ENCODE measurements around the gene TOMM5.
"Not testable (repeated sequence)": the region's sequence is repeated elsewhere in the genome, so short reads cannot be mapped to it uniquely, and the experiment has no call there.

Gene TOMM5

GRCh38 chr9:37609735-37610397 lies 17.5 kb upstream of the TOMM5 start:
- DNase-seq = no peak

DNA sequence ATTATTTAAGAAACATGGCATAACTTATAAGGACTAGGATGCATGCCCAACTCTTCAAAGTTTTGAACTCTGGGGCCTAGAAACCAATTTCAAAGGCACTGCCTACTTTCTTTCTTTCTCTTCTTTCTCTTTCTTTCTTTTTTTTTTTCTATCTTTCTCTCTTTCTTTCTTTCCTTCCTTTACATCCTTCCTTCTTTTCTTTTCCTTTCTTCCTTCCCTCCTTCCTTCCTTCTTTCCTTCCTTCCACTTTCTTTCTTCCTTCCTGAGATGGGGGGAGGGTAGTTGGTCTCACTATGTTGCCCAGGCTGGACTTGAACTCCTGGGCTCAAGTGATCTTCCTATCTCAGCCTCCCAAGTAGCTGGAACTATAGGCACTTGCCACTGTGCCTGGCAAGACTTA lies 15.9 kb upstream of the TOMM5 start:
- DNase-seq = no peak

DNA sequence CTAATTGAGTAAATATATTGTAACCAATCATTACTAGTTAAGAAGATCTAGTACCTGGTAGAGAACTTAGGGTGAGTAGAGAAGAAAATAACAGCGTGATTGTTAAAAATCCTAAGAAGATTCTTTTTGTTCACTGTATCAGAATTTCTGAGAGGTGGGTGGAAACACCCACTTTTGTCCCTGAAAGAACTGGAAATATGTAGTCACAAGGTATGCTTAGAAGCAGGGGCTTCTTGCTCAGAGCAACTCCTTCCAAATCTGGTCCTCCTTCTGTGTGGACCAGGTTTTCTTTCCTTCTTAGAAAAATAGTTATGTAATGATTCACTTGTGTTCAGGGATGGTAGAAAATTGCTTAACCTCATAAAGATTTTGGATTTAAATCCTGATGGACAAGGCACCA lies 11.9 kb upstream of the TOMM5 start:
- no peak for DNase-seq

DNA sequence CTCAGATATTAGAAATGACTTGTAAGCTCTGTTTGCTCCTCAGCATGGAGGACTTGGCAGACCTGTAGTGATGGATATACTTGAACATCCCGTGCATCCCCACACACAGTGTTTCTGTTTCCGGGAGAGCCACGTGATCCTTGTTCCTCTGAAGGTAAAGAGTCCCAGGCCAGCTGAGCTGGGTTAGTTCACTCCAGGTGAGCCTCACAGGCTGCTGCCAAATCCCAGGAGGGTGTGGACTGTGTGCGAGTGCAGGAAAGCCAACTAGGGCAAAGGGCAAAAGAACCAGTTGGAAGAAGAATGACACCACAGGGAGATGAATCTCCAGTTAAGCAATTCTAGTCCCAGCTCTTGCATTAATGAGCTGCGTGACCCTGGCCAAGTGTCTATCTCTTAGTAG lies 10.4 kb upstream of the TOMM5 start:
- DNase-seq = no peak

GRCh38 chr9:37602061-37602460 lies 9.7 kb upstream of the TOMM5 start:
- not testable (repeated sequence) for DNase-seq

GRCh38 chr9:37596504-37596903 lies 4.1 kb upstream of the TOMM5 start:
- DNase-seq = no peak

DNA sequence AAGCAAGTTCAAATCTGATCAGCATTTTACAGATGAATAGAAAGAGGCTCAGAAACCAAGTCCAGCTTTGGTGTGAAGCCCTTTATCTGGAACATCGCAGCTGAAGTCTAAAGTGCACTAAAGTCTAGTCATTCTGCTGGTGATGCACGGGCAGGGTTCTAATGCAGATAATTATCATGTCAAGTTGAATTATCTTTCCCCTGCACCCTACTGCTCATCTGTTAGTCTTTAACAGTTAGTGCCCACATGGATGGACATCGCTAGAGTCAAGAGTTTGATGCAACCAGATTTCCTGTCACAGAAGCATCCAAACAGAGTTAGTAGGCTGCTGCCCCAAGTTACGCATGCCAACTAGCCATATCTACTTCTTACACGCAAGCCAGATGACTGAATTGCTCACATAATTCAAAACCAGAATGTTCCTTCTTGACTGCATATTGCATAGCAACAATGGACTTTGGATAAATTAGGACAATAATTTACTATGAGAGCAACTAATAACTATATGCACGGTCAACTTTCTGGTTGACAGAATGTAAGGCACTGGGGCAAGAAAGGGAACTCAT lies 1.6 kb upstream of the TOMM5 start:
- no peak for DNase-seq

GRCh38 chr9:37587521-37587920 lies 4.9 kb downstream of the TOMM5 start:
- no peak for DNase-seq

DNA sequence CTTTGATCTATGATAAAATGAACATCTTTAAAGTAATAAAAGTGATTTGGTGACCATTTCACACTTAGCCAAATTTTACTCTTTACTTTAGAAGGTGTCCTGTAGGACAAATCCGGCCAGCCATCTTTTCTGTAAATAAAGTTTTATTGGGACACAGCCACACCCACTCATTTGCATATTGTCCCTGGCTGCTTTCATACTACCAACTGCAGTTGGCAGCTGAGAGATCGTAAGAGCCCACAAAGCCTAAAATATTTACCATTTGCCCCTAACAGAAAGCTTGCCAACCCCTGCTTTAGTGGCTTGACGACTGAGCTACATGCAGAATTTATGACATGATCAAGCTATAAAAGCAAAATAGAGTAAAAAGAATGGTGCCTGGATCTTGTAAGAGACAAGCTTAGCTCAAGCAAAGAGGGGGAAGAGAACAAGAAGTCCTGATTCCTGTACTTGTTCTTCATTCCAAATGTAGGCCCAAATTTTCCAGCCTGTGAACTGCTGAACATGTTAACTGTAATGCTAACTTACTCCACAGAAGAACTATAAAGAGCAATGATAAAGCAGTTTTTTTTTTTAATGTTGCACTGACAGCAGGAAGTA lies 8.8 kb downstream of the TOMM5 start:
- no peak for DNase-seq

DNA sequence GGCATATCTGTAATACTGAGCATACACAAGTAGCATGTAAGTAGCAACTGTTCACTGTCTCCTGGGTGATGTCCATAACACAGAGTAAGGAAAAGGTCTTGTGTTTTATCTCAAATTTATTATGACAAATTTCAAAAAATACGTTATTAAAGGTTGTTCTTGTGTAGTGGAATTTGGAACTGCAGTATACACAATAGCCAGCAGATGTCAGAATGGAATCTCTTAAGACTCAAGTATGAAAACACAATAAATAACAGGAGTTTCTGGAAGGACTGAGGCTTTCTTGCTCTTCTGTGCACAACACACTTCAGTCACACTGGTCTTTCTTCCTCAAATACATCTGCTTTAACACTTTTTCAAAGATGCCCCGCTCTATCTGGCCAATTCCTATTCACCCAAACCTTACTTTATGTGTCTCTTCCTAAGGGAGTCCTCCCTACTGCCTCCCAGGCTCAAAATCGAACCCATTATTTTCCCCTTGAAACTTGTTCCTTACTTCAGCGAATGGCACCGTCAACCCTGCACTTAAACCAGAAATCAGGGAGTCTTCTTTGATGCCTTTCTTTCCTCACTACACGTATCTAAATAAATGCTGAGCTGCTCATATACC lies 9.7 kb downstream of the TOMM5 start:
- DNase-seq = peak; percentile 18

DNA sequence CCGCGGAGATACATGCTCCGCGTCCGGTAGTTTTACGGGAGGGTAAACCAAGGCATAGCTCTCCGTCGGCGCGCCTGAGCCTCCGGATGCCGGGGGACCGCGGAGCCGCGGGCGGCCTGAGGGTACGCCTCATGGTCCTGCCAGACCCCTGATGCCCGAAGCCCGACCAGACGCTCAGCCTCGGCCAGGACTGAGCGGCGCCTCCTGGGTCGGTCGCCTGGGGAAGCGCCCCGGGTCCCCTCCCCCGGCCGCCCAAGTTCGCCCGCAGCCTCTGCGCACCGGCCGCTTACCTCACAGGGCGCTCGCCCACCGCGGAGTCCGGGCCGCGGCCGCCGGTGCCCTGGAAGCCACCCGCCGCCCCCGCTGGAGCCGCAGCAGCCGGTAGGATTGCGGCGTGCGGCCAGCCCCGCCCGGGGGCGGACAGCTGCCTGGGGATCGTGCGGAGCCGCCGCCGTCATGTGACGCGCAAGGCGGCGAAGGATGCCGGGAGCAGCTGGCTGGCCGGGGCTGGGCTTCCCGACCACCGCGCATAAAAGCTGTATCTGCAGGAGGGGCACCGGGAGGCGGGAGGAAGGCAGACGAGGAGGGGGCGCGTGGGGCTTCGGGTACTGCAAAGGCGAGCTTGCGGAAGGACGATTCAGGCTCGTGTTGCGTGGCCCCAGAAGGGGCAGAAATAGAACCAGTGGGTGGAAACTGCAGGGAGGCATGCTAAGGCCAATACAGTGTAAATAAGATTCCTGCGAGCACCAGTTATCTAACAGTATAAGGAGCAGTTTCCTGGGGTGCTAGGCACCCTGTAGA lies 16.3 kb downstream of the TOMM5 start, which contains the start of gene FBXO10:
Gene FBXO10, minus strand, starts transcription at position 460 of the 801 bp plus-strand sequence. CDS start 34,612 bp downstream, outside the sequence.
- peak; percentile 52 for DNase-seq

DNA sequence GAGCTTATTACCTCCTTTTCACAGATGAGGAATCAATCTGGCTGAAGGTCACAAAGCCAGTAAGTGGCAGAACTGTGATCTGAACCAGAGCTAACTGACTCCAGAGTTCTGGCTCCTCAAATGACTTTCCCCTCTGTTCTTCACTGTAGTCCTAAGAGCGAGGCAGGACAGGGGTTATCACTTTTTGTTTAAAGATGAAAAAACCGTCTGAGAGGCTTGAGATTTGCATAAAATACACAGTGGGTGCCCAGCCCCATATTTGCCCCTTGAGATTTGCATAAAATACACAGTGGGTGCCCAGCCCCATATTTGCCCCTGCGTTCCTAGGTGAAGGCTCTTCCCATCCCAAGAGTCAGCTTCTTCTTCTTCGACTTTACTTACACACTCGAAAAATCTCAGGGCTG lies 16.9 kb downstream of the TOMM5 start:
- no peak for DNase-seq

DNA sequence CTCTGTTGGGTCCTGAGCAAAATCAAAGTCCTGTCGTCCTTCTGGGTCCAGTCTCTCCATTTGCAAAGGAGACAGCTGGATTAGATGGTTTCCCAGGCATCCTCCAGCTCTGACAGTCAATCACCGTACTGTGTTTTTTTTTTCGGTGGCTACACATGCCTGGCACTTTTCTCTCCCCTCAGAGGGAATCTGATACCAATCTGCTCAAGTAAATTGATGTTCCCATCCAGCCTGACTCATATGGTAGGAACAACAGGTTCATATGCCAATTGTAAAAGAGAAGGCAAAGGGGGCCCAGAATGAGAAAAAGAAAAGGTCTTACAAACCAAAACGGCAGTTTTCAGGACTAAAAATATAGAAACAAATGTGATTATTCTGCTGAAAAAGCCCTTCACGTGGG lies 17.4 kb downstream of the TOMM5 start:
- no peak for DNase-seq

- no peak for DNase-seq
Measured at GRCh38 chr9:37574241-37574721, 18.1 kb downstream of the TOMM5 start.

DNA sequence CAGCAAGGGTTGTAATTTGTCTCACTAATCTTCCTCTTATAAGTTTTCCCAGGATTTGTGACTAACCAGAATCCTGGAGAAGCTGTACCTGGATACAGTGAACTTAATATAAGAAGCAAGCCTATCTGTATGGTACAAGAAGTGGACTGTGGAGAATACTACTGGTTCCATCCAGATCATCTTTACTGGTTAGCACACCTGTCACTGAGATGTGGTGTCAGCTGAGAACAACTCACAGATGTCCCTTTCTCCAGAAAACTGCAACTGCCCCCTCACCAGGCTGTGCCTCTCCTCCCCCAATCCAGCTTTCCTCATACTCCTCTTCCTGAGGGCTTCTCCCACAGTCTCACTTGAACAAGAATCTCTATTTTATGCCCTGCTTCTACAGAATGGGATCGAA lies 21.1 kb downstream of the TOMM5 start:
- DNase-seq = no peak

DNA sequence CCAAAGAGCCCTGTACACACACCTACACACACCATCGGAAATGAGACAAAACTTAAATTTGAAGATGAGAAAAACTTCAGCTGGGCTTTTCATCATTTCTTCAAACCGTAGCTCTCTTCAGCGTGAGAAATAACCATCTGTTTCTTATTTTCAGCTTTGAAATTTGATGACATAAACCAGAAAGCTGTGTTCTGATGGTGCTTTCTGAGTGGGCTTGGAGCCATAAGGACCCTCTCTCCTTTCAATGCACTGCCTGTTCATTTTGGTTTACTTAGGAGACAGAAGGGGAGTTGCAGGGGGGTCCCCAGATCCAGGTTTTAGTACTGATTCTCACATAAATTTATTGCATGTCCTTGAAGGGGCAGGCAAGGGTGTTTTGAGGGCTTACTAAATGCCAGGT lies 25.7 kb downstream of the TOMM5 start:
- DNase-seq = no peak

DNA sequence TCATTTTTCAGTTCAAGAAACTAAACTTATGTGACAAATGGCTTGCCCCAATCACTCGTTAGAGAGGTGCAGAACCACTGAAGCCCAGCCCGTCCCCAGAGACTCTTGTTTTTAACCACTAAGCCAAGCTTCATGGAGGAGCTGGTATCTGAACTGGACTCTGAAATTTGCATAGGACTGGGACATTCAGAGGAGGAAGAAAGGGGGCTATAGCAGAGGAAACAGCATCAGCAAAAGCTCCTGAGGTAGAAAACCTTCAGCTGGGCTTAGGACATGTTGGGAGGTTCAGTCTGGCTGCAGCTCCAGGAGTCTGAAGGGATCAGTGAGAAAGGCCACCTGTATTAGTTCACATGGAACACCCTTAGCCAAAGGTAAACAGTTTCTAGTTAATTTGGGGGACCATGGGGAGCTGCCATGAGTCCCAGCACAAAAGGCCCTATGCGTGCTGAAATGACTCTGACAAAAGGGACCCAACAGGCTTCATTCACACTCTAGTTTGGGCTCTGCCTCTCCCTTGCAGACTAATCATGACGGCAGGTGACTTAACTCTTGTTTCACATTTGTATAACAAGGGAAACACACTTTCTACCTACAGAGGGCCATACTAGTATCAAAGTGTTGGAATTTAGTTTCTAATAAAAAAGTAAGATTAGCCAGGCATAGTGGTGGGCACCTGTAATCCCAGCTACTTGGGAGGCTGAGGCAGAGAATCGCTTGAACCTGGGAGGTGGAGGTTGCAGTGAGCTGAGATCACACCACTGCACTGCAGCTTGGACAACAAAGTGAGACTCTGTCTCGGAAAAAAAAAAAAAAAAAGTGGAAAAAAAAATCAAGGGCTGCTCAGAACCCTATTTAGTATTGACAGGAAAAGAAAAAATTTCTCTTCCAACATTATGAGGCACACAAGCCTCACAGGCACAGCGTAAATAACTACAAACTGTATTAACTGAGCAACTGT lies 26.5 kb downstream of the TOMM5 start:
- no peak for DNase-seq

DNA sequence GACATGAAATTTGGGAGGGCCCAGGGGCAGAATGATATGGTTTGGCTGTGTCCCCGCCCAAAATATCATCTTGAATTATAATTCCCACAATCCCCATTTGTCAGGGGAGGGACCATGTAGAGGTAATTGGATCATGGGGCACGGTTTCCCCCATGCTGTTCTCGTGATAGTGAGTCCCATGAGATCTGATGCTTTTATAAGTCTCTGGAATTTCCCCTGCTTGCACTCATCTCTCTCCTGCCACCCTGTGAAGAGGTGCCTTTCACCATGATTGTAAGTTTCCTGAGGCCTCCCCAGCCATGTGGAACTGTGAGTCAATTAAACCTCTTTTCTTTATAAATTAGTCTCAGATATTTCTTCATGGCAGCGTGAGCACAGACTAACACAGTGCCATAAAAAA lies 27.5 kb downstream of the TOMM5 start:
- DNase-seq = no peak

- no peak for DNase-seq
Measured at GRCh38 chr9:37563806-37564513, 28.4 kb downstream of the TOMM5 start.

GRCh38 chr9:37562826-37563225 lies 29.6 kb downstream of the TOMM5 start:
- no peak for DNase-seq

- no peak for DNase-seq
Measured at GRCh38 chr9:37561682-37562081, 30.7 kb downstream of the TOMM5 start.

Measured in NCI-H1105 (cell line).